Adipocyte (in vitro differentiated cells): ENCODE data around the gene KCTD7.
"Not testable (repeated sequence)": the region's sequence is repeated elsewhere in the genome, so short reads cannot be mapped to it uniquely, and the experiment has no call there.

Experiments used
- DNase-seq: peaks from one replicate; pipeline ENCODE4 v3.0.0-alpha.2; 2015; ENCODE audit warnings: low read depth
- H3K27me3 ChIP-seq: replicated peaks from 2 replicates; pipeline ENCODE4 v1.7.0; 2013; ENCODE audit warnings: mild to moderate bottlenecking, low read length, moderate library complexity; ENCODE audit not compliant: control insufficient read depth, insufficient read depth
- H3K36me3 ChIP-seq: 2 replicates; pipeline ENCODE4 v1.7.0; 2013; ENCODE audit warnings: low read length, mild to moderate bottlenecking, moderate library complexity; ENCODE audit not compliant: control insufficient read depth, insufficient read depth, severe bottlenecking
- H3K4me1 ChIP-seq: 2 replicates; pipeline ENCODE4 v1.7.0; 2013; ENCODE audit warnings: mild to moderate bottlenecking, low read length, moderate library complexity; ENCODE audit not compliant: control insufficient read depth, insufficient read depth
- H3K4me3 ChIP-seq: 2 replicates; pipeline ENCODE4 v1.7.0; 2013; ENCODE audit warnings: mild to moderate bottlenecking, low read length, moderate library complexity
- H3K9ac ChIP-seq: 2 replicates; pipeline ENCODE4 v1.7.0; 2013; ENCODE audit warnings: mild to moderate bottlenecking, low read length, moderate library complexity
- H3K9me3 ChIP-seq: 2 replicates; pipeline ENCODE4 v1.7.0; 2013; ENCODE audit warnings: mild to moderate bottlenecking, low read length, moderate library complexity; ENCODE audit not compliant: control insufficient read depth

The KCTD7 gene

GRCh38 chr7:66669496-66669895 is 40.8 kb downstream of the KCTD7 start:
- DNase-seq: no peak
- H3K9ac ChIP-seq: no peak overlapping the region
- peaks cover 10% of the 10 kb centered on the region for H3K36me3 ChIP-seq
- H3K4me3 ChIP-seq: no peak overlapping the region
- H3K27me3 ChIP-seq: no peaks in the 10 kb centered on the region
- no peaks in the 10 kb centered on the region for H3K9me3 ChIP-seq
- peaks cover 3% of the 10 kb centered on the region for H3K4me1 ChIP-seq

- DNase-seq: no peak
- Histone ChIP-seq H3K4me3 (no peak overlapping the region), H3K9me3 (no peaks in the 10 kb centered on the region), H3K4me1 (peaks cover 3% of the 10 kb centered on the region), H3K36me3 (peaks cover 10% of the 10 kb centered on the region), H3K27me3 (no peaks in the 10 kb centered on the region), H3K9ac (no peak overlapping the region)
These were observed 42.4 kb downstream of the KCTD7 start for GRCh38 chr7:66671034-66671433.

- H3K4me1 ChIP-seq, H3K9me3 ChIP-seq, DNase-seq, H3K9ac ChIP-seq, H3K4me3 ChIP-seq, H3K27me3 ChIP-seq: not testable (repeated sequence)
- H3K36me3 ChIP-seq: peaks cover 10% of the 10 kb centered on the region
These were observed 42.8 kb downstream of the KCTD7 start for GRCh38 chr7:66671486-66671885.

GRCh38 chr7:66672432-66673123 is 43.9 kb downstream of the KCTD7 start:
- not testable (repeated sequence) for H3K4me1 ChIP-seq, H3K9me3 ChIP-seq, H3K27me3 ChIP-seq, H3K4me3 ChIP-seq, H3K9ac ChIP-seq, DNase-seq
- peaks cover 10% of the 10 kb centered on the region for H3K36me3 ChIP-seq

- not testable (repeated sequence) for H3K27me3 ChIP-seq, H3K9ac ChIP-seq, H3K4me3 ChIP-seq, H3K9me3 ChIP-seq, H3K4me1 ChIP-seq
- H3K36me3 ChIP-seq: peaks cover 10% of the 10 kb centered on the region
- peak; percentile 35 for DNase-seq
These were observed 44.5 kb downstream of the KCTD7 start for GRCh38 chr7:66673124-66673640.

- Histone ChIP-seq H3K9ac (no peak overlapping the region), H3K4me3 (no peak overlapping the region), H3K9me3 (no peaks in the 10 kb centered on the region), H3K4me1 (peaks cover 19% of the 10 kb centered on the region), H3K27me3 (no peaks in the 10 kb centered on the region), H3K36me3 (no peaks in the 10 kb centered on the region)
- DNase-seq: no peak
These were observed 51.1 kb downstream of the KCTD7 start for GRCh38 chr7:66679633-66680244.

GRCh38 chr7:66681491-66682349 is 53.0 kb downstream of the KCTD7 start:
- peaks cover 21% of the 10 kb centered on the region for H3K4me1 ChIP-seq
- peak overlapping the region; percentile 96 for H3K9ac ChIP-seq
- no peaks in the 10 kb centered on the region for H3K9me3 ChIP-seq

GRCh38 chr7:66682350-66683093 is 53.8 kb downstream of the KCTD7 start:
- peak overlapping the region; percentile 96 for H3K9ac ChIP-seq
- H3K4me1 ChIP-seq: peaks cover 21% of the 10 kb centered on the region
- H3K36me3 ChIP-seq: no peaks in the 10 kb centered on the region
- H3K4me3 ChIP-seq: peak overlapping the region; percentile 85
- no peaks in the 10 kb centered on the region for H3K9me3 ChIP-seq
- H3K27me3 ChIP-seq: no peaks in the 10 kb centered on the region
- DNase-seq: peak; percentile 74

More at GRCh38 chr7:66681491-66682349, 53.0 kb downstream of the KCTD7 start:
- H3K27me3 ChIP-seq: no peaks in the 10 kb centered on the region
- H3K4me3 ChIP-seq: peak overlapping the region; percentile 85
- DNase-seq: peak; percentile 99
- H3K36me3 ChIP-seq: no peaks in the 10 kb centered on the region

GRCh38 chr7:66683094-66683769 is 54.6 kb downstream of the KCTD7 start:
- not testable (repeated sequence) for H3K27me3 ChIP-seq, H3K9me3 ChIP-seq, H3K36me3 ChIP-seq
- Histone ChIP-seq H3K9ac (peak overlapping the region; percentile 96), H3K4me1 (peaks cover 21% of the 10 kb centered on the region), H3K4me3 (peak overlapping the region; percentile 85)
- peak; percentile 44 for DNase-seq

- Histone ChIP-seq H3K4me1 (peaks cover 21% of the 10 kb centered on the region), H3K27me3 (no peaks in the 10 kb centered on the region), H3K4me3 (peak overlapping the region; percentile 85)
These were observed 55.1 kb downstream of the KCTD7 start for GRCh38 chr7:66683770-66684123.

More at GRCh38 chr7:66683770-66684123, 55.1 kb downstream of the KCTD7 start:
- Histone ChIP-seq H3K9me3 (no peaks in the 10 kb centered on the region), H3K36me3 (peaks cover 6% of the 10 kb centered on the region), H3K9ac (peak overlapping the region; percentile 96)
- DNase-seq: no peak
